ENCODE data around the gene PRR5L.

PRR5L gene

GRCh38 chr11:36360318-36360717, 64.2 kb downstream of the PRR5L start:
- DNase-seq (ENCODE audit: low spot score) = no peak

- no peak for DNase-seq (ENCODE audit: low spot score)
Observed at GRCh38 chr11:36360826-36361415, 64.8 kb downstream of the PRR5L start.

GRCh38 chr11:36361472-36361871, 65.4 kb downstream of the PRR5L start:
- DNase-seq (ENCODE audit: low spot score) = no peak

- no peak for DNase-seq (ENCODE audit: low spot score)
Observed at GRCh38 chr11:36361901-36362391, 65.9 kb downstream of the PRR5L start.

- DNase-seq (ENCODE audit: low spot score) = no peak
Observed at GRCh38 chr11:36362902-36363301, 66.8 kb downstream of the PRR5L start.

- no peak for DNase-seq (ENCODE audit: low spot score)
Observed at GRCh38 chr11:36363361-36364268, 67.5 kb downstream of the PRR5L start.

- DNase-seq (ENCODE audit: low spot score) = no peak
Observed at GRCh38 chr11:36364551-36365325, 68.7 kb downstream of the PRR5L start.

- DNase-seq (ENCODE audit: low spot score) = no peak
Observed at GRCh38 chr11:36365907-36366306, 69.8 kb downstream of the PRR5L start.

- no peak for DNase-seq (ENCODE audit: low spot score)
Observed at GRCh38 chr11:36367806-36368680, 72.0 kb downstream of the PRR5L start.

GRCh38 chr11:36371181-36371580, 75.1 kb downstream of the PRR5L start:
- DNase-seq (ENCODE audit: low spot score) = no peak

GRCh38 chr11:36371590-36371989, 75.5 kb downstream of the PRR5L start:
- no peak for DNase-seq (ENCODE audit: low spot score)

- no peak for DNase-seq (ENCODE audit: low spot score)
Observed at GRCh38 chr11:36372101-36372771, 76.1 kb downstream of the PRR5L start.

GRCh38 chr11:36373016-36374010, 77.2 kb downstream of the PRR5L start:
- no peak for DNase-seq (ENCODE audit: low spot score)

- DNase-seq (ENCODE audit: low spot score) = no peak
Observed at GRCh38 chr11:36374726-36375125, 78.6 kb downstream of the PRR5L start.

GRCh38 chr11:36375353-36376008, 79.4 kb downstream of the PRR5L start:
- DNase-seq (ENCODE audit: low spot score) = no peak

GRCh38 chr11:36376009-36376887, 80.2 kb downstream of the PRR5L start:
- no peak for DNase-seq (ENCODE audit: low spot score)

GRCh38 chr11:36376888-36377758, 81.0 kb downstream of the PRR5L start:
- DNase-seq (ENCODE audit: low spot score) = no peak

Measured in HuH-7 (cell line).